Heart left ventricle (tissue), 16 donors: Measurements from ENCODE around the gene GRM5. TPM values are rescaled to one million over a fixed set of nuclear protein-coding genes. Genes with fewer than 3 reads are reported as not detected.

Source experiments
- ATAC-seq, 4 donors: fragments of 200-7000 bp; cut with Tn5 transposase; one replicate each; pipeline ENCODE4 v1.9.1; 2020 to 2022; ENCODE audit warnings: moderate library complexity in 4 of 4, mild to moderate bottlenecking in 3 of 4, moderate number of reproducible peaks in 1 of 4
- DNase-seq, 5 donors: peaks; one replicate each; pipeline ENCODE4 v3.0.0-alpha.2; 2020
- H3K27ac ChIP-seq, 12 donors: fragments of 200-600 bp; sonication (generic) in 4 of 12; one replicate each; pipeline versions ENCODE4 v1.5.0 to v1.8.0; 2016 to 2022; ENCODE audit warnings: mild to moderate bottlenecking in 2 of 12
- H3K27me3 ChIP-seq, 9 donors: fragments of 200-600 bp; sonication (generic) in 2 of 9; one replicate each; pipeline versions ENCODE4 v1.5.1 to v1.8.0; 2016 to 2022; ENCODE audit warnings: mild to moderate bottlenecking in 3 of 9
- H3K36me3 ChIP-seq, 9 donors: fragments of 200-600 bp; sonication (generic) in 2 of 9; one replicate each; pipeline versions ENCODE4 v1.5.0 to v1.8.0; 2018 to 2022; ENCODE audit warnings: mild to moderate bottlenecking in 2 of 9
- H3K4me1 ChIP-seq, 12 donors: fragments of 200-600 bp; sonication (generic) in 4 of 12; one replicate each; pipeline versions ENCODE4 v1.5.0 to v1.8.0; 2016 to 2022; ENCODE audit warnings: mild to moderate bottlenecking in 3 of 12
- H3K4me3 ChIP-seq, 12 donors: fragments of 200-600 bp; sonication (generic) in 4 of 12; one replicate each; pipeline versions ENCODE4 v1.5.0 to v1.8.0; 2017 to 2022; ENCODE audit warnings: mild to moderate bottlenecking in 9 of 12, moderate library complexity in 4 of 12
- H3K9me3 ChIP-seq, 12 donors: fragments of 200-600 bp; sonication (generic) in 4 of 12; one replicate each; pipeline versions ENCODE4 v1.5.0 to v1.8.0; 2016 to 2022; ENCODE audit warnings: mild to moderate bottlenecking in 1 of 12
- CTCF ChIP-seq, 12 donors: fragments of 200-600 bp; sonication (generic) in 4 of 12; IDR thresholded peaks; one replicate each; pipeline versions ENCODE4 v1.5.0 to v1.8.0; 2018 to 2022; ENCODE audit warnings: antibody characterized with exemption in 12 of 12, mild to moderate bottlenecking in 5 of 12
- POLR2A ChIP-seq, 2 donors: fragments of 450-650 bp; IDR thresholded peaks; one replicate each; pipeline ENCODE4 v1.6.1; 2017; ENCODE audit warnings: antibody characterized with exemption in 2 of 2, mild to moderate bottlenecking in 2 of 2, moderate library complexity in 2 of 2
- WGBS, 4 donors: extraction: QIAGEN DNeasy Blood & Tissue Kit in 2 of 4; methylation state at CpG; one replicate each; pipeline versions ENCODE4 v1.1.5 to v1.1.7; 2013 to 2018; 5-methylcytosine and 5-hydroxymethylcytosine counted together
- intact Hi-C, 10 donors: fragments of 100-400 bp; cut with DNase I; formaldehyde crosslinking; loops; one replicate each; pipeline versions ENCODE4 v1.11.1 to v1.14.2; 2022
- polyA plus RNA-seq, 2 donors: library from polyadenylated mRNA; stranded (reverse); fragments of 200-250 nt; gene quantifications; one replicate each; pipeline ENCODE4 v1.2.3, GENCODE V29; 2013
- total RNA-seq, 9 donors: library from RNA; depleted of rRNA in 2 of 9; stranded (reverse); fragments of >200 nt in 2 of 9; fragmentation: NEBNext Ultra II Directional in 3 of 9; extraction: Animal tissue kit (Norgen Biotek cat#: 25700) in 3 of 9; gene quantifications; one replicate each; pipeline versions ENCODE4 v1.1.0 to v1.2.4, GENCODE V29; 2016 to 2023
- donor health status: ischemic (EF 13 %, LVEDD 7.1; RV severe dilation, severe dysfunction).
- donor health status: healthy with polysubstance abuse.
- donor health status: DM: no; HTN: yes; CAD: no.
- donor health status: DM: no; HTN: no; CAD: no.
- donor health status: ischemic (EF 25% LVEDD 6.9; RV normal size, moderate dysfunction).
- donor health status: ischemic (EF 25% LVEDD 5.7; RV mildly dilated, moderate dysfunction).
- donor health status: healthy.
- donor health status: DM: yes; HTN: yes; CAD: no.
- donor health status: ischemic (EF 35%, LVEDD 5.7; RV mildly dilated, moderate dysfunction).
- donor health status: nonischemic (EF 11% LVEDD 7.7; RV severe dilation, severe dysfunction).
- donor health status: DM: yes; HTN: yes; CAD: no.
- donor health status: PGD.
- donor health status: ischemic (EF 29% LVEDD 5.4; RV normal size, mild dysfunction).
- donor health status: nonischemic (EF 23%, LVEDD 6.1; RV moderate dilation, normal function).

GRM5 gene
- total and polyA plus RNA-seq, 11 donors: 0.01 to 0.09 (median 0.09) TPM; not detected in 8

GRCh38 chr11:88806410-88806809 lies 259.4 kb downstream of the GRM5 start:
- H3K27me3 ChIP-seq: no peaks in the 10 kb centered on the region
- no peak overlapping the region for H3K4me3 ChIP-seq
- DNase-seq (no peak), ATAC-seq (no peak)
- peaks cover 0 to 3% (median 0%) of the 10 kb centered on the region in 12 donors for H3K9me3 ChIP-seq
- intact Hi-C loops: no loop called here
- H3K4me1 ChIP-seq: no peaks in the 10 kb centered on the region
- TF ChIP-seq CTCF (IDR thresholded peaks at IDR 0.05): no peak
- TF ChIP-seq POLR2A (IDR thresholded peaks at IDR 0.05): no peak
- no peaks in the 10 kb centered on the region for H3K36me3 ChIP-seq
- WGBS, 4 donors: 33 to 41% (median 34%) methylated on average over 1 of the region's 1 CpG
- H3K27ac ChIP-seq: no peak overlapping the region

DNA sequence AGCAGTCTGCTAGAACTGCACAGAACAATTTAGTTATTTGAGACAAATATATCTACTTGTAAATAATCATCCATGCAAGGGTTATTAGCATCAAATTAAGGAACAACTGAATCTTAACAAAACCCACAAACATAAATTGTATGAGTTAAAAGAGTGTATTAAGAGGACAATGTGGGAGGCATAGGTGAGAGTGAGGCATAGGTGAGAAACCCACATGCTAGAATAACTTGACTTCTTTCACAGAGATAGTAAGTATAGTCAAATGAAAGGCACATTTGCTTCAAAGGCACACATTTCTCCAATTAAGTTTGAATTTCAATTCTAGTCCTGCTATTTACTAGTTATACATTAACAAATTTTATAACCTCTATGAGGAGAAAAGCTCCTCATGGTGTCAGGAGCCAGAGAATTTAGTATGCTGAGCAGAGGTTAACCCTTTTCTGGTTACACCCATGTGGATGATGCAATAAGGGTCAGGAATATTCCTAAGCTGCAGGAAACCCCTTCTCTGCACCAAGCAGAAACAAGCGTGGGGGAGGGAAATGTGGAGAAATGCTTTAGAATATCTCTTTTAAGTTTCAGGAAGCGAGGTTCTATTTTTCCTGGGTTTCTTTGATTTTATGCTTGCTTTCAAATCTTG lies 264.2 kb downstream of the GRM5 start:
- Histone ChIP-seq H3K4me1 (no peaks in the 10 kb centered on the region), H3K4me3 (no peak overlapping the region), H3K27me3 (no peaks in the 10 kb centered on the region), H3K27ac (no peak overlapping the region), H3K36me3 (no peaks in the 10 kb centered on the region), H3K9me3 (peaks cover 0 to 3% (median 0%) of the 10 kb centered on the region in 12 donors)
- DNase-seq (no peak), ATAC-seq (no peak)
- TF ChIP-seq POLR2A (IDR thresholded peaks at IDR 0.05) (no peak), CTCF (IDR thresholded peaks at IDR 0.05) (no peak)
- WGBS, 4 donors: 68 to 75% (median 72%) methylated on average over 2 of the region's 2 CpGs
- intact Hi-C loops: no loop called here

DNA sequence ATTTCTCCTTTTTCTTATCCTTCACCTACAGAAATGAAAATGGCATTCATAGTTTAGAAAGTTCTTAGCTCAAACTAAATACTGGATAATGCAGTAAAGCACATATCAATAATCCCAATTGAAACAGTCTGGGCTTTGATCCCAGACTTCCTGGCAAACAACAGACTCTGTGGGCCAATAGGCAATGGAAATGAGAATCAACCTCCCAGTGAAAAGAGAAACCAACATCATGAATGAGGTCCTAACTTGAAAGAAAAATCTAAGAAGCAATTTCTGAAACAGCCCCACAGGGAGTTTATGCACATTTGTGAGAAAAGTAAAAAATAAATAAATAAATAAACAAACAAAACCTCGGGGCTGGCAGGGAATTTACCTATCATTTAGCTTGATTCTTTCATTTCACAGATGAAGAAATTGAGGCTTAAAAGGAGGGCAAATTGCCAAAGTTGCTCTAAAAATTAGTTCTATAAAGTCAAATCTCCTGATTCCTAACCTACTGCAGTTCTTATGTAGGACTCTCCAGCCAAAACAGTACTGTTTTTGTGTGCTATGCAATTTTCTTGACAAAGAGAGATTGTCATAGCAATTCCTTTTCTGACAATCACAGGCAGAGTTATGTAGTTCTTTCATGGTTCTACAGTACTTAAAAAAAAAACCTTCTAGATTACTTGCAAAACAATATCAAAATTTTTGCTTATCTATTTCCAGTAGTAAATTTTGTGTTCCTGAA lies 265.8 kb downstream of the GRM5 start:
- 41 to 61% (median 60%) methylated on average over 1 of the region's 1 CpG for WGBS, 4 donors
- H3K27me3 ChIP-seq: no peaks in the 10 kb centered on the region
- no peak for DNase-seq
- no peaks in the 10 kb centered on the region for H3K4me1 ChIP-seq
- H3K27ac ChIP-seq: no peak overlapping the region
- intact Hi-C loops: no loop called here
- TF ChIP-seq CTCF (IDR thresholded peaks at IDR 0.05) (no peak), POLR2A (IDR thresholded peaks at IDR 0.05) (no peak)
- no peak overlapping the region for H3K4me3 ChIP-seq
- no peaks in the 10 kb centered on the region for H3K36me3 ChIP-seq
- H3K9me3 ChIP-seq: no peaks in the 10 kb centered on the region
- ATAC-seq: no peak

DNA sequence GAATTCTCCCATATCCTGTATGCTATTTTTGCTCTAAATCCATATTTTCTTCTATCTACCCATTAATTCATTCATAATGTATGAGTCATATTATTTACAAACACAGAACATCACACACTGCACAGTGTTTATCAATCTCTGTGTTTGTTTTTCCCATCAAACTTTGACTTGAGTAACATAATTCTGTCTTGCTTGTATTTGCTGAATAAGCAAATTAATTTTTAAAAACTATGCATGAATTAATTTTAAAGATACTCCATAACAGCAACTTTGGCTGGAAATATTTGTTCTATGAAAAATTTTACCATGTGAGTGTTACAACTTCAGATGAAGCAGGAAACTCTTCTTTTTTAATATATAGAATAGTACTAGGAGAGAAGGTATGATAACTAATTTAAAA lies 275.6 kb downstream of the GRM5 start:
- TF ChIP-seq CTCF (IDR thresholded peaks at IDR 0.05): no peak
- no peak for TF ChIP-seq POLR2A (IDR thresholded peaks at IDR 0.05)
- H3K4me3 ChIP-seq: no peak overlapping the region
- H3K27ac ChIP-seq: no peak overlapping the region
- H3K36me3 ChIP-seq: no peaks in the 10 kb centered on the region
- intact Hi-C loops: no loop called here
- no peaks in the 10 kb centered on the region for H3K9me3 ChIP-seq
- H3K4me1 ChIP-seq: no peaks in the 10 kb centered on the region
- DNase-seq: no peak
- ATAC-seq: no peak
- H3K27me3 ChIP-seq: no peaks in the 10 kb centered on the region
